GM19238 (cell line): ENCODE measurements around the gene KRT38.

Source experiments
- DNase-seq: peaks from one replicate; pipeline ENCODE4 v3.0.0; 2011; ENCODE audit warnings: low spot score; ENCODE audit not compliant: insufficient read length

Gene KRT38

GRCh38 chr17:41440531-41441033 is at the start of gene KRT38:
Gene KRT38, minus strand, starts transcription at chr17:41440983. Its CDS starts 62 bp downstream, at chr17:41440921.
- DNase-seq: no peak

- DNase-seq: no peak
Measured at GRCh38 chr17:41489531-41489930, 48.7 kb upstream of the KRT38 start, which contains the start of gene KRT36. Gene KRT36, minus strand, starts transcription at chr17:41489910. Its CDS starts 46 bp downstream, at chr17:41489864.

GRCh38 chr17:41486809-41487530 is 46.2 kb upstream of the KRT38 start:
- no peak for DNase-seq

GRCh38 chr17:41486316-41486715 is 45.5 kb upstream of the KRT38 start:
- no peak for DNase-seq

- no peak for DNase-seq
Measured at GRCh38 chr17:41484920-41485904, 44.4 kb upstream of the KRT38 start.

GRCh38 chr17:41483991-41484826 is 43.4 kb upstream of the KRT38 start:
- no peak for DNase-seq

- no peak for DNase-seq
Measured at GRCh38 chr17:41483531-41483930, 42.7 kb upstream of the KRT38 start.

- DNase-seq: no peak
Measured at GRCh38 chr17:41481036-41481435, 40.3 kb upstream of the KRT38 start, which contains the start of gene KRT35. Gene KRT35, minus strand, starts transcription at chr17:41481151. Its CDS starts 54 bp downstream, at chr17:41481097.

- no peak for DNase-seq
Measured at GRCh38 chr17:41480581-41480980, 39.8 kb upstream of the KRT38 start.

GRCh38 chr17:41480136-41480535 is 39.4 kb upstream of the KRT38 start:
- no peak for DNase-seq

- DNase-seq: no peak
Measured at GRCh38 chr17:41478237-41478636, 37.5 kb upstream of the KRT38 start.

- DNase-seq: no peak
Measured at GRCh38 chr17:41476866-41477815, 36.4 kb upstream of the KRT38 start.

- DNase-seq: no peak
Measured at GRCh38 chr17:41475421-41475820, 34.6 kb upstream of the KRT38 start.

GRCh38 chr17:41474863-41475262 is 34.1 kb upstream of the KRT38 start:
- DNase-seq: no peak

GRCh38 chr17:41468346-41468745 is 27.6 kb upstream of the KRT38 start:
- DNase-seq: no peak

GRCh38 chr17:41467561-41467960 is 26.8 kb upstream of the KRT38 start:
- no peak for DNase-seq

- DNase-seq: no peak
Measured at GRCh38 chr17:41466988-41467387, 26.2 kb upstream of the KRT38 start, which contains the start of gene KRT32. Gene KRT32, minus strand, starts transcription at chr17:41467386. Its CDS starts 61 bp downstream, at chr17:41467325.

- DNase-seq: no peak
Measured at GRCh38 chr17:41464682-41465081, 23.9 kb upstream of the KRT38 start.

GRCh38 chr17:41464173-41464572 is 23.4 kb upstream of the KRT38 start:
- DNase-seq: no peak

- no peak for DNase-seq
Measured at GRCh38 chr17:41463746-41464145, 23.0 kb upstream of the KRT38 start.
